Fibroblast of skin of left quadriceps (primary cell): Measurements from ENCODE around the gene FBXO36.
"Not testable (repeated sequence)": the region's sequence is repeated elsewhere in the genome, so short reads cannot be mapped to it uniquely, and the experiment has no call there.

Experiments used
- DNase-seq, 2 experiments: peaks; one replicate each; pipeline ENCODE4 v3.0.0-alpha.2; 2013; ENCODE audit warnings: low read depth in 2 of 2

FBXO36 gene

DNA sequence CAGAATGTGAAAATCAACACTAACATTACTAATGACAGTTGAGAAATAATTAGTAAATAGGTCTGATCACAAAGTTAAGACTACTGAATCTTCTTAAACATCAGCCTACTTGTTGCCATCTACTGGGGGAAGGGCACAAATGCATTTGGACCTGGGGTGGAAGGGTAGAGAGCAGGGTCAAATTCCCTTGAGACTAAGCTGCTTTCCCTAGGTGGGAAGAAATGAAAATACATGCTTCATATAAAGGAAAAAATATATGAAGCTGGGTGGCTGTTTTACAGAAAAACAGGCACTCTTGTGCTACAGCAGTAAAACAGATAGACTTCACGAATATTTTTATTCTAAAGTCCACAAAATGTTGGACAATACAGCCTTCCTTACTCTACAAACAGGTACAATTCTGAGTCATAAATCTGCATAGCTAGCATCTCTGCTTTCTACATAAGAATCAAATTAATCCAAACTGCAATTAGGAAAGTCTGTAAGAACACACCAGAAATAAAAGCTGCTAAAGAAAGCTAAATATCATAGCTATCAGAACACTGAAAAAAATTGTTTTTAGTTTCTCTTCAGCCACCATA lies 11.4 kb upstream of the FBXO36 start:
- DNase-seq, result no peak

- no peak for DNase-seq
Measured at GRCh38 chr2:229914171-229914570, 8.1 kb upstream of the FBXO36 start.

- no peak for DNase-seq
Measured at GRCh38 chr2:229917793-229918192, 4.5 kb upstream of the FBXO36 start.

- DNase-seq, result no peak
Measured at GRCh38 chr2:229920011-229920641, 2.2 kb upstream of the FBXO36 start.

- DNase-seq, result peak; percentile 21
Measured at GRCh38 chr2:229921101-229921891, 1.0 kb upstream of the FBXO36 start.

- peak; percentile 97 to 98 for DNase-seq
Measured at GRCh38 chr2:229921892-229922448, 333 bp upstream of the FBXO36 start, which contains the start of gene TRIP12. Gene TRIP12, minus strand, starts transcription at chr2:229922009. Its CDS starts 41,930 bp downstream, at chr2:229880079.

- DNase-seq, result not testable (repeated sequence)
Measured at GRCh38 chr2:229924541-229924940, 2.2 kb downstream of the FBXO36 start.

GRCh38 chr2:229925201-229925600 lies 2.9 kb downstream of the FBXO36 start:
- DNase-seq, result no peak

GRCh38 chr2:229927817-229928321 lies 5.6 kb downstream of the FBXO36 start:
- peak; percentile 20 to 22 for DNase-seq

DNA sequence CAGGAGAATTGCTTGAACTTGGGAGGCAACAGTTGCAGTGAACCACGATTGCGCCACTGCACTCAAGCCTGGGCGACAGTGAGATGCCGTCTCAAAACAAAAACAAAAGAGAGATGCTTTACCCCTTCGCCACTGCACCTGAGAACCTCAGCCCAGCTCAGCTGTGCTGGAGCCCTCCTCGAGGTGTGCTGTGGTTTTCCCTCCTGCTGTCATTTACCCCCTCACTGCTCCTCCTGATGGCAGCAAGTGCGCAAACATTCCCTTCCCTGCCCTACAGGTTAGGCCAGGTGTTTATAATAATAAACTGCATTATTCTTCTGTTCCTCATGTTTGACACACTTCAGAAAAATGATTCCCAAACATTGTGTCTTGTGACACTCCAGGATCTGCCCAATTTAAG lies 8.4 kb downstream of the FBXO36 start:
- DNase-seq, result no peak

- no peak for DNase-seq
Measured at GRCh38 chr2:229931241-229931640, 8.9 kb downstream of the FBXO36 start.

- DNase-seq, result no peak
Measured at GRCh38 chr2:229937537-229937936, 15.2 kb downstream of the FBXO36 start.

DNA sequence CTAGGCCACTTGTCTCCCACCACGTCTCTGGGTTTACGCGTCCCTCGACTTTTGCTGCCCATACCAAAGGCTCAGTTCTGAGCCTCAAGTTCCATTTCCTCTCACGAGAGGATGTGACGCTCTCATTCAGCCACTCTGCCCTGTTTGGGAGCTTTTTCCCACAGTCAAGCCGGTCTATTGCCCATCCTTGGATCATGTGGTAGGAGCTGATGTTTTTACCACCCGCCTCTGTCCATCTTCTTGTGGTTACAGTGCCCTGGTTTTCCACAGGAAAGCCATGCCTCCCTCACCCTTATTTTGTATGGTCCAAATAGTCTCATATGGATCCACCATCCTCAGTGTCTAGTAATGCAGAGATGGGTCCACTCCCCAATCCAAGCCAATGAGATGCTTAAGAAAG lies 20.4 kb downstream of the FBXO36 start:
- DNase-seq, result no peak

- no peak for DNase-seq
Measured at GRCh38 chr2:229943171-229943570, 20.9 kb downstream of the FBXO36 start.

DNA sequence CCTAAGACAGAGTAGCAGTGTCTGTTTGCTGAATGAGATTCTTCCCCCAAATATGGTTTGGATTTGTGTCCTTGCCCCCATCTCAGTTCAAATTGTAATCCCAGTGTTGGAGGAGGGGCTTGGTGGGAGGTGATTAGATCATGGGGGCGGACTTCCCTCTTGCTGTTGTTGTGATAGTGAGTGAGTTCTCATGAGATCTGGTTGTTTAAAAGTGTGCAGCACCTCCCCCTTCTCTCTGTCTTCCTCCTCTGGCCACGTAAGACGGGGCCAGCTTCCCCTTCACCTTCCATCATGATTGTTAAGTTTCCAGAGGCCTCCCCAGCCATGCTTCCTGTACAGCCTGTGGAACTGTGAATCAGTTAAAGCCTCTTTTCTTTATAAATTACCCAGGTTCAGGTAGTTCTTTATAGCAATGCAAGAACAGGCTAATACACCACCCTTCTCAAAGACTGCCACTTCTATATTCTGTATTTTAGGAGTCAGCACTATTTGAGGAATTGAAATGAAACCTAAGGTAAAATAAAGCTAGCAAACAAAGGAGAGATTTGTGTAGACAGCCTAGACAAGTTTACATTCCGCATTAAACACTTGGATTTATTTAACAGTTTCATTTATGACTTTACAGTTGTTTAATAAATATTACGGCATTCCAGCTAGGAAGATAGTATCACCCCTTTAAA lies 21.6 kb downstream of the FBXO36 start:
- DNase-seq, result no peak

GRCh38 chr2:229945975-229946374 lies 23.7 kb downstream of the FBXO36 start:
- DNase-seq, result no peak

GRCh38 chr2:229947544-229947943 lies 25.2 kb downstream of the FBXO36 start:
- no peak for DNase-seq

GRCh38 chr2:229952256-229952835 lies 30.0 kb downstream of the FBXO36 start:
- DNase-seq, result no peak

DNA sequence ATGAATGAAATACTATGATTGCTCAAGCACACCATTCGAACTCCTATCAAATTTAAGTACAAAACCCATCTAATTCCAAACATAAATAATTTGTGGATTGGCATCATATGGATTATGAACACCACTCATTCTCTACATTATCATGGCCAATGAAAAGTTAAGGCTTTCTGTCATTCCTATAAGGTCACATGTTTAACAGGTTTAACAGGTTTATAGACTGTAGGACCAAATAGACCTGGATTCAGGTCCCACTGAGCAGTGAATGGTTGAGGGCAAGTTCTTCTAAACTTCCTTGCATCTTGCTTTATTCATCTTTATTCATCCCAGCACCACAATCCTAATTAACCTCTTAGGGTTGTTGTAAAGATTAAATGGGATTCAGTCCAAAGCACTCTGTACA lies 33.4 kb downstream of the FBXO36 start:
- DNase-seq, result no peak

- DNase-seq, result no peak
Measured at GRCh38 chr2:229956491-229956890, 34.2 kb downstream of the FBXO36 start.

DNA sequence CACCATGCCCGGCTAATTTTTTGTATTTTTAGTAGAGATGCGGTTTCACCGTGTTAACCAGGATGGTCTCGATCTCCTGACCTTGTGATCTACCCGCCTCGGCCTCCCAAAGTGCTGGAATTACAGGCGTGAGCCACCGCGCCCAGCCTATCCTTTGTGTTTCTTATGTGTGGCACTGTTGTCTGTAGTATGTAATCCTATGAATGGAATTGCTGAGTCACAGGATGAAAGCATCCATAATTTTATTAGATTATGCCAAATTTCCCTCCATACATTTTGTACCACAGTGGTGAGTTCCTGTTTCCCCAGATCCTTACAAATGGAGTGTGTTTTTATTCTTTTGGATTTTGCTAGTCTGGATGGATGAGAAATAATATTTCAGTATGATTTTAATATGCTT lies 41.3 kb downstream of the FBXO36 start:
- not testable (repeated sequence) for DNase-seq
